LNCAP (cell line): Measurements from ENCODE around the gene CLTC.

ENCODE experiments used
- TF ChIP-seq, protein P1 (sequence below): fragments of 450-650 bp; IDR thresholded peaks from 2 replicates; pipeline ENCODE4 v1.5.1; 2017; ENCODE audit warnings: mild to moderate bottlenecking

CLTC gene

DNA sequence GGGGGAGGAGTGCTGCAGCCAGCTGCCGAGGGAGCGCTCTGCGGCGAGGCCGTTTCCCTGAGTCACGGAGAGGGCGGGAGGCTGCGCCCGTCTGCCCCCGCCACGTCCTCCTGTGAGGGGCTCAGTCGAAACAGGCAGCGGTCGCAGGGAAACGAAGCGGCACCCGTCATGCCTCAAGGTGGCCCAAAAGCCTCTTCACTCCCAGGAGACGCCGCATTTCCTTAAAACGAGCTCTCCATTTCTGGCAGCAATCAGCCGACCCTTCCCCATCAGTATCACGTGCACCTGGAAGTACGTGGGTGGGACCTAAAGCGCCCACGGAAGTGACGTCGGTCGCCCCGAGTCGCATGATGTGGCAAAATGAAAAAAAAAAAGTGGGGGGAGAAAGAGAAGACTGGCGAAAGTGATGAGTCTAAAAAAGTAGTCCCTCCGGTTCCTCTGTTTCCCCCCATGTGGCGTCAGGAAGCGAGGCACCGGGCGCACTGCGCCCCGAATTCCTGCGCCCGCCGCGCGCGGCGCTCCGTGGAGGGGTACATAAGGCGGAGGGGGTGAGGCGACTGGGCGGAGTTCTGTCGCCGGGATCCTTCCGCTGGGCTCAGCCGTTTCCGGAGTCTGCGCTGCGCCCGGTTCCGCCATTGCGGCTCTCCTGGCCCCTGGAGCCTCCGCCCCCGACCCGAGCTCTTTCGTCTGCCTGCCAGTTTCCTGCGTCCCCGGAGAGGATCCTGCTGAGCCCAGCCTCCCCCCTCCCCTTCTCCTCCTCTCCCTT lies at the start of gene CLTC:
Gene CLTC (plus strand): TSS at position 598 of the 766 bp plus-strand sequence. CDS start 237 bp downstream, outside the sequence.
- TF ChIP-seq, protein P1, sequence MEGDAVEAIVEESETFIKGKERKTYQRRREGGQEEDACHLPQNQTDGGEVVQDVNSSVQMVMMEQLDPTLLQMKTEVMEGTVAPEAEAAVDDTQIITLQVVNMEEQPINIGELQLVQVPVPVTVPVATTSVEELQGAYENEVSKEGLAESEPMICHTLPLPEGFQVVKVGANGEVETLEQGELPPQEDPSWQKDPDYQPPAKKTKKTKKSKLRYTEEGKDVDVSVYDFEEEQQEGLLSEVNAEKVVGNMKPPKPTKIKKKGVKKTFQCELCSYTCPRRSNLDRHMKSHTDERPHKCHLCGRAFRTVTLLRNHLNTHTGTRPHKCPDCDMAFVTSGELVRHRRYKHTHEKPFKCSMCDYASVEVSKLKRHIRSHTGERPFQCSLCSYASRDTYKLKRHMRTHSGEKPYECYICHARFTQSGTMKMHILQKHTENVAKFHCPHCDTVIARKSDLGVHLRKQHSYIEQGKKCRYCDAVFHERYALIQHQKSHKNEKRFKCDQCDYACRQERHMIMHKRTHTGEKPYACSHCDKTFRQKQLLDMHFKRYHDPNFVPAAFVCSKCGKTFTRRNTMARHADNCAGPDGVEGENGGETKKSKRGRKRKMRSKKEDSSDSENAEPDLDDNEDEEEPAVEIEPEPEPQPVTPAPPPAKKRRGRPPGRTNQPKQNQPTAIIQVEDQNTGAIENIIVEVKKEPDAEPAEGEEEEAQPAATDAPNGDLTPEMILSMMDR, result no peak

DNA sequence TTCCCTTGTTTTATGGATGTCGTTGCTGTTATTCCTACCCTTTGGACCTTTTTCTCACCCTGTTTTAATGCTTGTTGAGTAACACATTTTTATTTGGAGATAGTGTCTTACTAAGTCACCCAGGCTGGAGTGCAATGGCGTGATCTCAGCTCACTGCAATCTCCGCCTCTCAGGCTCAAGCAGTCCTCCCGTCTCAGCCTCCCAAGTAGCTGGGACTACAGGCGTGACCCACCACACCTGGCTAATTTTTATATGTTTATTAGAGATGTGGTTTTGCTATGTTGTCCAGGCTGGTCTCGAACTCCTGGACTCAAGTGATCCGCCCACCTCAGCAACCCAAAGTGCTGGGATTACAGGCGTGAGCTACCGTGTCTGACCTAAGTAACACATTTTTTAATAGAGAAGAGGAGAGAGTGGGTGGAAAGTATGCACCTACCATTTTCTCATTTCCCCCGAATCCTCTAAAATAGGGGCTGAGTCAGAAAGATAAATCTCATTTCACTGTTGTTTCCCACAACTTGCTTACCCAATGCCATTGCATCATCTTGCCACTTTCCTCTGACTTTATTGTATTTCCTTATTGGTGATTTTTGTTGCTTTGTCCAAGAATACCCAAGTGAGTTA lies 47.3 kb upstream of the CLTC start:
- TF ChIP-seq, protein P1, result no peak

DNA sequence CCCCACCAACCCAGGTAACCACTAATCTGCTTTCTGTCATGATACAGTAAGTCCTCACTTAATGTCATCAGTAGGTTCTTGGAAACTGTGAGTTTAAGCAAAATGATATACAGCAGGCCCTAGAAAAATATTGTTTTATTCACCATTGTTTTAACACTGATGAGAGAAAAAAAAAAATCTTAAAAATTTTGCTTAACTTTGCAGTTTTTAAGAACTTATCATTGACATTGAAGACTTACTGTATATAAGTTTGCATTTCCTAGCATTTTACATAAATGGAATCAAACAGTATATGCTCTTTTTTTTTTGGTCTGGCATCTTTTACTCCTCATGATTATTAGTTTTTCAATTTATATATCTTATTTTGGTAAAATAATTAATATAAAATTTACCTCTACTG lies 19.5 kb upstream of the CLTC start:
- TF ChIP-seq, protein P1, result no peak

DNA sequence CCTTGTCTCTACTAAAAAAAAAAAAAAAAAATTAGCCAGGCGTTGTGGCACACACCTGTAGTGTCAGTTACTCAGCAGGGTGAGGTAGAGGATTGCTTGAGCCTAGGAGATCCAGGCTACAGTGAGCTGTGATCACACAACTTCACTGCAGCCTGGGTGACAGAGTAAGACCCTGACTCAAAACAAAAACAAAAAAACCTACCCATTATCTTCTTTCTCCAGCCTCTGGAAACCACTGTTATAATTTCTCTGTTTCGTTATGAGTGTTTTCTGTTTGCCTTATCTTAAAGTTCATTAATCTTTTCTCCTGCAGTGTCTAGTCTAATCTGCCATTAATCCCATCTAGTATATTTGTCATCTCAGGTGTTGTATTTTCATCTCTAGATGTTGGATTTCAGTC lies 18.6 kb upstream of the CLTC start:
- TF ChIP-seq, protein P1, result no peak

DNA sequence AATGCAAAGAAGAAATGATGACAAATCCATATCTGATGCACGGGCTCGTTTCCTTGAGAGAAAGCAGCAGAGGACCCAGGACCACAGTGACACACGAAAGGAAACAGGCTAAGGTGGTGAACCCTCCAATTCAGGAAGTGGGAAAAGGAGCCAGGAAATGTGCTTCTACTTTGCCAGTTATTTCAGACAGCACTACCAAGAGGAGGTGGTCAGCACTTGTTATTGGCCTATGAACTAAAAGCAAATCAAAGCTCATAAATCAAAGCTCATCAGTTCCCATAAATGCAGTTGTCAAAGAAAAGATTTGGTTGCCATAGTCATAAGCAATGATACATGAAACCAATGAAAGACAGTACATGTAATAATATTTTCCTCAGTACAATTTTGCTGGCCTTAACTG lies 12.6 kb upstream of the CLTC start:
- TF ChIP-seq, protein P1, result no peak

DNA sequence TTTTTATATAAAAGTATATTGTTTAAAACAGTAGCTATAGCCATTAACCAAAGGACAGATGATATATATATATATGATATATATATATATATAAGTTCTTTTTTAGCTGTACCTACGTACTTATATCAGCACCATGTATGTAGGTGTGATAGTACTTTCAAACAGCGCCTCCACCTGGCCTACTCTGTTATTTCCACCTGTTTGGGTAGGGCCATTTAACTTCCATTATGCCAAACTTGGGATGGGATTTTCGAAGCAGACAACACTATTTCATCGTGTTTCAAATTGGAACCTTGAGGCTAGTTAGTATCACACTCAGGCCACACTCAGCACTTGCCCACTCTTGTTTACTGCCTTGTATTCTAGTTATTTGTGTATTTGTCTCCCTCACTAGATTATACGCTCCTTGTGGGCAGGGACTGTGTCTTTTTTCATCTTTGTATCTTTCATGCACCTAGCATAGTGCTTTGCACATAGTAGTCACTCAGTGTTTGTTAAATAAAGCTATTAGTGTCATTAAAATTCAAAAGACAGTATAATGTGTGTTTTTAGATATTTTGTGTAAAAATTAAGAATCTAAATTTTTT lies 11.8 kb upstream of the CLTC start:
- TF ChIP-seq, protein P1, result no peak; the same call in 1 of the 2 replicates

DNA sequence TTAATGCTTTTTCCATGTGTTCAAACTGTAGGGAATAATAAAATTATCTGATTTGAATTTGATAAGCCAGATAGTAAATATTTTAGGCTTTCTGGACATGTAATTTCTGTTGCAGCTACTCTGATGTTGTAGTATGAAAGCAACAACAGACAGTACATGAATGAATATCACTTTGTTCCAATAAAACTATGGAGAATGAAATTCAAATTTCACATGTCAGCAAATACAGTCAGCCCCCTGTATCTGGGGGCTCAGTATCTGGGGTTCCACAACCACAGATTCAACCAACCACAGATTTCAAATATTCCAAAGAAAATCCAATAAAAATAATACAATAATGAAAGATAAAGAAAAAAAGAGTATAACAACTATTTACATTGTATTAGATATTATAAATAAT lies 8.2 kb upstream of the CLTC start:
- TF ChIP-seq, protein P1, result no peak
